Kidney (tissue), 14 donors: ENCODE results near the gene LRRFIP1. TPM values are rescaled to one million over a fixed set of nuclear protein-coding genes. Genes with fewer than 3 reads are reported as not detected.
A peak's percentile ranks its signal among the peaks of the same experiment; 100 is the strongest.

Experiments
- DNase-seq, 5 donors: peaks; one replicate each; pipeline ENCODE4 v3.0.0-alpha.2; 2013 to 2020
- FAIRE-seq: peaks from 2 replicates; lab custom pipeline; 2012; peaks lifted over from hg19 to GRCh38; lab: Jason Lieb, UNC
- H3K27ac ChIP-seq, 2 donors: one replicate each; pipeline ENCODE4 v1.7.0; 2013; ENCODE audit warnings: low read depth in 2 of 2, low read length in 2 of 2, inconsistent platforms in 1 of 2
- H3K27me3 ChIP-seq: one replicate; pipeline ENCODE4 v1.7.1; 2013; ENCODE audit warnings: low read length, inconsistent platforms; ENCODE audit not compliant: control insufficient read depth, insufficient read depth
- H3K36me3 ChIP-seq, 3 donors: one replicate each; pipeline versions ENCODE4 v1.7.0 to v1.7.1; 2013; ENCODE audit warnings: low read length in 3 of 3, control low read depth in 1 of 3, inconsistent platforms in 1 of 3; ENCODE audit not compliant: insufficient read depth in 3 of 3, control insufficient read depth in 2 of 3
- H3K4me1 ChIP-seq, 3 donors: one replicate each; pipeline versions ENCODE4 v1.7.0 to v1.7.1; 2013; ENCODE audit warnings: low read length in 3 of 3, inconsistent platforms in 1 of 3, low read depth in 1 of 3; ENCODE audit not compliant: control insufficient read depth in 2 of 3, insufficient read depth in 2 of 3
- H3K4me3 ChIP-seq, 3 donors: one replicate each; pipeline versions ENCODE4 v1.7.0 to v1.8.1; 2013; ENCODE audit warnings: low read length in 3 of 3, control low read depth in 1 of 3, inconsistent platforms in 1 of 3
- H3K9ac ChIP-seq, 3 donors: one replicate each; pipeline versions ENCODE4 v1.7.0 to v1.7.1; 2013; ENCODE audit warnings: low read length in 3 of 3, control low read depth in 1 of 3, inconsistent platforms in 1 of 3
- H3K9me3 ChIP-seq, 3 donors: one replicate each; pipeline versions ENCODE4 v1.7.0 to v1.7.1; 2013; ENCODE audit warnings: low read length in 3 of 3, control low read depth in 1 of 3, inconsistent platforms in 1 of 3; ENCODE audit not compliant: control insufficient read depth in 2 of 3, insufficient read depth in 1 of 3
- intact Hi-C: fragments of 100-400 bp; cut with DNase I; formaldehyde crosslinking; loops from one replicate; pipeline ENCODE4 v1.11.1; 2022
- polyA plus RNA-seq: library from polyadenylated mRNA; stranded (reverse); fragments of 350-450 nt; fragmentation: Illumina TruSeq; extraction: RNeasy Lipid Tissue Mini Kit (QIAGEN cat#74804); gene quantifications from one replicate; pipeline ENCODE4 v1.2.3, GENCODE V29; 2014; ENCODE audit warnings: low read depth, low replicate concordance; ENCODE audit not compliant: insufficient read depth
- total RNA-seq: library from RNA; stranded (reverse); fragmentation: NEBNext Ultra II Directional; extraction: Animal tissue kit (Norgen Biotek cat#: 25700); gene quantifications from one replicate; pipeline ENCODE4 v1.2.1, GENCODE V29; 2021
- TF ChIP-seq, protein P1 (sequence below): IDR thresholded peaks from 3 replicates; pipeline ENCODE4 v1.5.1; 2012; ENCODE audit warnings: mild to moderate bottlenecking, moderate library complexity, borderline replicate concordance; ENCODE audit not compliant: insufficient read depth; ENCODE audit errors: extremely low read depth
- donor health status: control.
- donor health status: control.
- donor health status: control.
- donor health status: control.
- donor health status: control.
- donor health status: DM: yes; HTN: yes; CAD: no.
- donor health status: Normal renal cell carcinoma (clear cell type).

The LRRFIP1 gene
- total and polyA plus RNA-seq, 2 donors from 2014 or later, result 39.1 to 204 TPM

DNA sequence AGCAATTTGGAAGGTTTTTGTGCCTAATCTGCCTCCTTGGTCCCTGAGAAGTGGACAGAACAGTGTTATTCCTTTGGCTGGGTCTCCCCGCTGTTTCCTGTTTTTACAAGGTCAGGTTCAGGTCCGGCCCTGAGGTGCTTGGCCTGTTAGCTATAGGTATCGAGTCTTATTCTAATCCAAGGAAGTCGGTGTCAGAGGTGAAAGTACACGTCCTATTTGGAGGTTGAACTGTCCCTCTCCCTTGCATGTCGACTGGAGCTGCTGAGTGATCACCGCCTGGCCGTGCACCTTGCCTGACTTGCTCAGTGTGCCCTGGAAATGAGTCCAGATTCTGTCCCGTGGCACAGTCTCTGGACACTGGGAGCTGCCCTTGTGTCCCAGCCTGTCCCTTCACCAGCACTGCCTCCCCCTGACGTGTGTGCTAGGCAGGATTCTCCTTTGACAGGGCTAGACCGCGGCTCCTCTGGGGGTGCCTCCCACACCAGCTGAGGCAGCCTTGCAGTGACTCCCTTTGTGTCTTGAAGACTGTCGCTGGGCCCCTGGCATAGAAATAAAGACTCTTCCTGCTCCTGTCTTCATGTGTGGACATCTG lies 105.5 kb downstream of the LRRFIP1 start:
- no peaks in the 10 kb centered on the region for H3K36me3 ChIP-seq
- H3K4me1 ChIP-seq, result peaks cover 3 to 29% (median 25%) of the 10 kb centered on the region in 3 donors
- H3K27me3 ChIP-seq, result no peaks in the 10 kb centered on the region
- peak overlapping the region in 1 of 3 donors; percentile 7 for H3K4me3 ChIP-seq
- DNase-seq (peak; percentile 55 to 84 (median 70)), FAIRE-seq (no peak)
- peak overlapping the region in 1 of 3 donors; percentile 44 for H3K9ac ChIP-seq
- TF ChIP-seq, protein P1, sequence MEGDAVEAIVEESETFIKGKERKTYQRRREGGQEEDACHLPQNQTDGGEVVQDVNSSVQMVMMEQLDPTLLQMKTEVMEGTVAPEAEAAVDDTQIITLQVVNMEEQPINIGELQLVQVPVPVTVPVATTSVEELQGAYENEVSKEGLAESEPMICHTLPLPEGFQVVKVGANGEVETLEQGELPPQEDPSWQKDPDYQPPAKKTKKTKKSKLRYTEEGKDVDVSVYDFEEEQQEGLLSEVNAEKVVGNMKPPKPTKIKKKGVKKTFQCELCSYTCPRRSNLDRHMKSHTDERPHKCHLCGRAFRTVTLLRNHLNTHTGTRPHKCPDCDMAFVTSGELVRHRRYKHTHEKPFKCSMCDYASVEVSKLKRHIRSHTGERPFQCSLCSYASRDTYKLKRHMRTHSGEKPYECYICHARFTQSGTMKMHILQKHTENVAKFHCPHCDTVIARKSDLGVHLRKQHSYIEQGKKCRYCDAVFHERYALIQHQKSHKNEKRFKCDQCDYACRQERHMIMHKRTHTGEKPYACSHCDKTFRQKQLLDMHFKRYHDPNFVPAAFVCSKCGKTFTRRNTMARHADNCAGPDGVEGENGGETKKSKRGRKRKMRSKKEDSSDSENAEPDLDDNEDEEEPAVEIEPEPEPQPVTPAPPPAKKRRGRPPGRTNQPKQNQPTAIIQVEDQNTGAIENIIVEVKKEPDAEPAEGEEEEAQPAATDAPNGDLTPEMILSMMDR, result no peak
- intact Hi-C loops, result no loop called here
- H3K27ac ChIP-seq, result peak overlapping the region; percentile 16 to 51
- H3K9me3 ChIP-seq, result no peaks in the 10 kb centered on the region

DNA sequence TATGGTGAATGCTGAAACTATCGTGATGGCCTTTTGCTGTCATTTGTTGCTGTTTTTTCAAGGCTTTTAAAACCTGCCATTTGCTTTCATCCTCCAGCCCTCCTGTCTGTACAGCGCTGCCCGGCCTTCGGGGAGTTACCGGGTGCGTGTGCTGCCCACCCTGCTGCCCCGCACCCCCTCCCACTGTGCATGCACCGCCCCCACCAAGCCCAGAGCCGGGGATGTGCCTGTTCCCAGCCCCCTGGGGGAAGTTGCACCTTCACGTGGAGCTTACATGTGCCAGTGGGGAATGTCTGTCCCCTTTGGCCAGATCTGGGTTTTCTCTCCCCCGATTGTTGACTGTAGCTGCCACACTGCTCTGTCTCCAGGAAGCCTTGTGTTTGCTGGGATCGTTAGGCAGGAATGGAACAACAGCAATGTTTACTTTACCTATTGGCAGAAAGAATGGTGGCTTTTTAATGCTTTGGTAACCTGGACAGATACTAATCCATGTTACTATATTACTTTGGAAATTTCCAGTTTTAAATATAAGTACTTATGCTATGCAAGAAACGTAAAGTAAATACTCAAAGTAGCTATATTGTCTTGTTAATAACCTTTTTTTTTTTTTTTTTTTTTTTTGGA lies 106.4 kb downstream of the LRRFIP1 start:
- DNase-seq, result peak in 2 of 5 donors; percentile 38 to 72
- Histone ChIP-seq H3K36me3 (no peaks in the 10 kb centered on the region), H3K9me3 (no peaks in the 10 kb centered on the region), H3K9ac (peak overlapping the region in 1 of 3 donors; percentile 44), H3K4me1 (peaks cover 3 to 29% (median 23%) of the 10 kb centered on the region in 3 donors), H3K4me3 (no peak overlapping the region), H3K27me3 (no peaks in the 10 kb centered on the region), H3K27ac (peak overlapping the region; percentile 16 to 51)
- TF ChIP-seq, protein P1, result no peak
- no peak for FAIRE-seq
- intact Hi-C loops, result no loop called here

DNA sequence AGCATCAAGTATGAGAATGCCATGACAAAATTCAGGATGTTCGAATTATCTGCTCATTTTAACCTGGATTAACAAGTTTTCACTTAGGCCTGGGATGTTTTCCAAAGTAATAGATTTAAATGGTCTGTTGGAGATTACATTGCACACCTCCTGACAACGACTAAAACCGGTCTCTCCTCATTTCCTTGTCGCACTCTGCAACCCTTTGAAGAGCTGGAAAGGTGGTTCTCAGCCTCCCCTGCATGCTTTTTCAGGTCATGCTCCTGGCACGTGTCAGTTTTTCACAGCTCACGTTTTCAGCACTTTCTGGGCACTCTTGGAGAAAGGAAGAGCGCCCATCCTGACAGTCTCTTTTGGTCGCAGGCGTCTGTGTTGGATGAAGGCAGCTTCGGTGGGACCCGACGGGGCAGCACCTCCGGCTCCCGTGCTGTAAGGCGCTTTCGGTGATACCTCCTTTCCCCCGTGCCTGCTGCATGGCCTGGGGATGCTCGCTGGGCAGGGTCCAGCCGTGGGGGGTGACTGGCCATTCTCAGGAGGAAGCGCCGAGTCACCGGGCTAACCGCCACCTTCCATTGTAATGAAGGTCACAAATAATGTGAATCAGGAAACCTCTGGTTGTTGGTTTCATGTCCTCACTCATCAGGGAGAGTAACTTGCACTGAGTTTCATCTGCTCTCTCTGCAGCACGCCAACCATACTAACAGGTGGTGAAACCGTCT lies 107.7 kb downstream of the LRRFIP1 start:
- H3K9me3 ChIP-seq, result no peaks in the 10 kb centered on the region
- no peak overlapping the region for H3K9ac ChIP-seq
- no peak for DNase-seq
- H3K4me1 ChIP-seq, result peaks cover 3 to 29% (median 25%) of the 10 kb centered on the region in 3 donors
- TF ChIP-seq, protein P1, result no peak
- H3K27me3 ChIP-seq, result no peaks in the 10 kb centered on the region
- intact Hi-C loops, result no loop called here
- no peak overlapping the region for H3K4me3 ChIP-seq
- H3K27ac ChIP-seq, result peak overlapping the region; percentile 13 to 24
- H3K36me3 ChIP-seq, result no peaks in the 10 kb centered on the region
- FAIRE-seq, result no peak
